ENCODE measurements around the gene GFI1.
A peak's percentile ranks its signal among the peaks of the same experiment; 100 is the strongest.

GFI1 gene

GRCh38 chr1:92482665-92483609 is 3.8 kb downstream of the GFI1 start:
- peak overlapping the region; percentile 19 to 34 for H3K4me3 ChIP-seq (replicated peaks in 1 of 2; ENCODE audit: low read depth in 2 of 2, low read length in 2 of 2)
- TF ChIP-seq CTCF (IDR thresholded peaks at IDR 0.05; ENCODE audit: low read depth, low read length): no peak
- no peak for DNase-seq (ENCODE audit: low read depth in 2 of 2)

GRCh38 chr1:92481971-92482664 is 4.6 kb downstream of the GFI1 start:
- peak in 1 of 2 donors; percentile 34 for DNase-seq (ENCODE audit: low read depth in 2 of 2)
- no peak for TF ChIP-seq CTCF (IDR thresholded peaks at IDR 0.05; ENCODE audit: low read depth, low read length)
- H3K4me3 ChIP-seq (replicated peaks in 1 of 2; ENCODE audit: low read depth in 2 of 2, low read length in 2 of 2): peak overlapping the region; percentile 19 to 34

GRCh38 chr1:92481599-92481925 is 5.2 kb downstream of the GFI1 start:
- H3K4me3 ChIP-seq (replicated peaks in 1 of 2; ENCODE audit: low read depth in 2 of 2, low read length in 2 of 2): no peak overlapping the region
- TF ChIP-seq CTCF (IDR thresholded peaks at IDR 0.05; ENCODE audit: low read depth, low read length): no peak
- no peak for DNase-seq (ENCODE audit: low read depth in 2 of 2)

- DNase-seq (ENCODE audit: low read depth in 2 of 2): no peak
- no peak for TF ChIP-seq CTCF (IDR thresholded peaks at IDR 0.05; ENCODE audit: low read depth, low read length)
Observed at GRCh38 chr1:92480813-92481598, 5.7 kb downstream of the GFI1 start.

GRCh38 chr1:92480200-92480812 is 6.4 kb downstream of the GFI1 start:
- no peak for TF ChIP-seq CTCF (IDR thresholded peaks at IDR 0.05; ENCODE audit: low read depth, low read length)
- DNase-seq (ENCODE audit: low read depth in 2 of 2): no peak
- H3K4me3 ChIP-seq (replicated peaks in 1 of 2; ENCODE audit: low read depth in 2 of 2, low read length in 2 of 2): no peak overlapping the region

More at GRCh38 chr1:92480813-92481598, 5.7 kb downstream of the GFI1 start:
- H3K4me3 ChIP-seq (replicated peaks in 1 of 2; ENCODE audit: low read depth in 2 of 2, low read length in 2 of 2): no peak overlapping the region

- DNase-seq (ENCODE audit: low read depth in 2 of 2): no peak
- no peak for TF ChIP-seq CTCF (IDR thresholded peaks at IDR 0.05; ENCODE audit: low read depth, low read length)
- H3K4me3 ChIP-seq (replicated peaks in 1 of 2; ENCODE audit: low read depth in 2 of 2, low read length in 2 of 2): no peak overlapping the region
Observed at GRCh38 chr1:92479587-92479986, 7.1 kb downstream of the GFI1 start.
